ENCODE data around the gene YJEFN3. TPM values are rescaled to one million over a fixed set of nuclear protein-coding genes. Genes with fewer than 3 reads are reported as not detected.
A peak's percentile ranks its signal among the peaks of the same experiment; 100 is the strongest.

Gene YJEFN3
- polyA plus RNA-seq, 1 donor (not counting 4 experiments of a cell fraction or from before 2014, with no cell fraction given): 1.2 TPM

- Histone ChIP-seq H3K4me2 (ENCODE audit: control insufficient read depth, extremely low read depth, insufficient read depth, low read depth, low read length) (no peak overlapping the region), H2AFZ (ENCODE audit: control insufficient read depth, low read length) (no peak overlapping the region), H3K4me3 (ENCODE audit: control insufficient read depth in 2 of 3, extremely low read depth in 1 of 3, insufficient read depth in 2 of 3, low read depth in 1 of 3, low read length in 3 of 3) (no peak overlapping the region), H3K79me2 (ENCODE audit: control insufficient read depth, insufficient read depth, low read length) (no peaks in the 10 kb centered on the region), H3K27ac (ENCODE audit: control insufficient read depth, insufficient read depth, low read length) (no peak overlapping the region), H3K4me1 (ENCODE audit: control insufficient read depth, extremely low read depth, insufficient read depth, low read length) (peaks cover 10% of the 10 kb centered on the region), H3K9me3 (ENCODE audit: control insufficient read depth, low read depth, low read length) (no peaks in the 10 kb centered on the region), H4K20me1 (ENCODE audit: control insufficient read depth, extremely low read depth, insufficient read depth, low read length) (no peaks in the 10 kb centered on the region), H3K36me3 (ENCODE audit: control insufficient read depth in 2 of 2, extremely low read depth in 1 of 2, insufficient read depth in 2 of 2, low read length in 2 of 2) (peaks cover 0 to 4% of the 10 kb centered on the region in 2 experiments), H3K27me3 (ENCODE audit: control insufficient read depth, extremely low read depth, insufficient read depth, low read length) (peaks cover 18% of the 10 kb centered on the region), H3K9ac (ENCODE audit: control insufficient read depth, extremely low read depth, insufficient read depth, low read length) (no peak overlapping the region), H3K9me1 (ENCODE audit: control insufficient read depth, extremely low read depth, insufficient read depth, low read length) (no peaks in the 10 kb centered on the region)
- dilution Hi-C loops (cut with MboI; ENCODE audit: extremely low pct_ligation_motif_present, low sequenced_read_pairs): no loop called here
- peak in 1 of 3 experiments; percentile 11 for TF ChIP-seq CTCF (optimal IDR thresholded peaks at IDR 0.05 in 1 of 3, IDR thresholded peaks at IDR 0.05 in 1 of 3, conservative IDR thresholded peaks at IDR 0.05 in 1 of 3; ENCODE audit: extremely low read depth in 1 of 3, insufficient read depth in 2 of 3, low read length in 3 of 3)
- no peak for TF ChIP-seq EZH2 (IDR thresholded peaks at IDR 0.05; ENCODE audit: low read length)
- DNase-seq (ENCODE audit: low read depth, low spot score) (no peak), FAIRE-seq (no peak)
Observed at GRCh38 chr19:19533841-19534240, 5.1 kb downstream of the YJEFN3 start.

- DNase-seq (ENCODE audit: low read depth, low spot score) (no peak), FAIRE-seq (no peak)
- Histone ChIP-seq H2AFZ (ENCODE audit: control insufficient read depth, low read length) (no peak overlapping the region), H3K9me3 (ENCODE audit: control insufficient read depth, low read depth, low read length) (no peaks in the 10 kb centered on the region), H4K20me1 (ENCODE audit: control insufficient read depth, extremely low read depth, insufficient read depth, low read length) (no peaks in the 10 kb centered on the region), H3K9ac (ENCODE audit: control insufficient read depth, extremely low read depth, insufficient read depth, low read length) (no peak overlapping the region), H3K27ac (ENCODE audit: control insufficient read depth, insufficient read depth, low read length) (no peak overlapping the region), H3K4me3 (ENCODE audit: control insufficient read depth in 2 of 3, extremely low read depth in 1 of 3, insufficient read depth in 2 of 3, low read depth in 1 of 3, low read length in 3 of 3) (no peak overlapping the region), H3K4me2 (ENCODE audit: control insufficient read depth, extremely low read depth, insufficient read depth, low read depth, low read length) (no peak overlapping the region), H3K27me3 (ENCODE audit: control insufficient read depth, extremely low read depth, insufficient read depth, low read length) (peaks cover 26% of the 10 kb centered on the region), H3K9me1 (ENCODE audit: control insufficient read depth, extremely low read depth, insufficient read depth, low read length) (no peaks in the 10 kb centered on the region), H3K36me3 (ENCODE audit: control insufficient read depth in 2 of 2, extremely low read depth in 1 of 2, insufficient read depth in 2 of 2, low read length in 2 of 2) (peaks cover 0 to 3% of the 10 kb centered on the region in 2 experiments), H3K79me2 (ENCODE audit: control insufficient read depth, insufficient read depth, low read length) (no peaks in the 10 kb centered on the region), H3K4me1 (ENCODE audit: control insufficient read depth, extremely low read depth, insufficient read depth, low read length) (peaks cover 10% of the 10 kb centered on the region)
- TF ChIP-seq CTCF (optimal IDR thresholded peaks at IDR 0.05 in 1 of 3, IDR thresholded peaks at IDR 0.05 in 1 of 3, conservative IDR thresholded peaks at IDR 0.05 in 1 of 3; ENCODE audit: extremely low read depth in 1 of 3, insufficient read depth in 2 of 3, low read length in 3 of 3) (no peak), EZH2 (IDR thresholded peaks at IDR 0.05; ENCODE audit: low read length) (no peak)
- dilution Hi-C loops (cut with MboI; ENCODE audit: extremely low pct_ligation_motif_present, low sequenced_read_pairs): no loop called here
Observed at GRCh38 chr19:19534556-19535265, 6.0 kb downstream of the YJEFN3 start.
